ENCODE data around the gene CLEC16A. TPM values are rescaled to one million over a fixed set of nuclear protein-coding genes. Genes with fewer than 3 reads are reported as not detected.
A peak's percentile ranks its signal among the peaks of the same experiment; 100 is the strongest.

CLEC16A gene
- total RNA-seq, 1 donor from 2014 or later: 34.6 TPM

GRCh38 chr16:10990378-10990777 lies 46.0 kb downstream of the CLEC16A start:
- Histone ChIP-seq H3K27me3 (ENCODE audit: low read depth) (no peaks in the 10 kb centered on the region), H3K9me3 (no peaks in the 10 kb centered on the region), H3K4me1 (no peaks in the 10 kb centered on the region), H3K36me3 (peaks cover 48% of the 10 kb centered on the region), H3K4me3 (no peak overlapping the region), H3K27ac (no peak overlapping the region)
- DNase-seq (no peak), ATAC-seq (no peak)
- no peak for TF ChIP-seq CTCF (IDR thresholded peaks at IDR 0.05)
- intact Hi-C loops (cut with DNase I): no loop called here

- intact Hi-C loops (cut with DNase I): no loop called here
- Histone ChIP-seq H3K27ac (no peak overlapping the region), H3K9me3 (no peaks in the 10 kb centered on the region), H3K4me3 (no peak overlapping the region), H3K27me3 (ENCODE audit: low read depth) (no peaks in the 10 kb centered on the region), H3K36me3 (peaks cover 50% of the 10 kb centered on the region), H3K4me1 (no peaks in the 10 kb centered on the region)
- ATAC-seq: no peak
- no peak for DNase-seq
- no peak for TF ChIP-seq CTCF (IDR thresholded peaks at IDR 0.05)
Measured at GRCh38 chr16:10992112-10992511, 47.7 kb downstream of the CLEC16A start.

- ATAC-seq: peak in 1 of 2 donors; percentile 30
- intact Hi-C loops (cut with DNase I): no loop called here
- no peak for TF ChIP-seq CTCF (IDR thresholded peaks at IDR 0.05)
- Histone ChIP-seq H3K36me3 (peaks cover 47% of the 10 kb centered on the region), H3K27me3 (ENCODE audit: low read depth) (no peaks in the 10 kb centered on the region), H3K9me3 (no peaks in the 10 kb centered on the region), H3K4me1 (no peaks in the 10 kb centered on the region), H3K27ac (no peak overlapping the region), H3K4me3 (no peak overlapping the region)
- no peak for DNase-seq
Measured at GRCh38 chr16:10992797-10993196, 48.4 kb downstream of the CLEC16A start.

- no peak for TF ChIP-seq CTCF (IDR thresholded peaks at IDR 0.05)
- Histone ChIP-seq H3K9me3 (no peaks in the 10 kb centered on the region), H3K4me1 (no peaks in the 10 kb centered on the region), H3K27ac (no peak overlapping the region), H3K27me3 (ENCODE audit: low read depth) (no peaks in the 10 kb centered on the region), H3K36me3 (peaks cover 47% of the 10 kb centered on the region), H3K4me3 (no peak overlapping the region)
- intact Hi-C loops (cut with DNase I): no loop called here
- DNase-seq: no peak
- no peak for ATAC-seq
Measured at GRCh38 chr16:10993649-10994048, 49.3 kb downstream of the CLEC16A start.

- DNase-seq: no peak
- Histone ChIP-seq H3K27ac (no peak overlapping the region), H3K27me3 (ENCODE audit: low read depth) (no peaks in the 10 kb centered on the region), H3K4me1 (no peaks in the 10 kb centered on the region), H3K9me3 (no peaks in the 10 kb centered on the region), H3K4me3 (no peak overlapping the region), H3K36me3 (peaks cover 46% of the 10 kb centered on the region)
- no peak for ATAC-seq
- no peak for TF ChIP-seq CTCF (IDR thresholded peaks at IDR 0.05)
- intact Hi-C loops (cut with DNase I): no loop called here
Measured at GRCh38 chr16:10994571-10994970, 50.2 kb downstream of the CLEC16A start.

- no peaks in the 10 kb centered on the region for H3K27me3 ChIP-seq (ENCODE audit: low read depth)
- intact Hi-C loops (cut with DNase I): no loop called here
- ATAC-seq: no peak
Measured at GRCh38 chr16:10995565-10995964, 51.2 kb downstream of the CLEC16A start.

More at GRCh38 chr16:10995565-10995964, 51.2 kb downstream of the CLEC16A start:
- H3K4me1 ChIP-seq: no peaks in the 10 kb centered on the region
- H3K9me3 ChIP-seq: no peaks in the 10 kb centered on the region
- no peak overlapping the region for H3K4me3 ChIP-seq
- DNase-seq: no peak
- H3K36me3 ChIP-seq: peaks cover 54% of the 10 kb centered on the region
- no peak for TF ChIP-seq CTCF (IDR thresholded peaks at IDR 0.05)
- H3K27ac ChIP-seq: no peak overlapping the region

Measured in lower lobe of right lung (tissue), 2 donors.